GM12878 (cell line): ENCODE data around the gene C1QTNF8. TPM values are rescaled to one million over a fixed set of nuclear protein-coding genes. Genes with fewer than 3 reads are reported as not detected.

Experiments
- ATAC-seq: fragments of 200-7000 bp; cut with Tn5 transposase; 3 replicates; pipeline ENCODE4 v1.9.1; 2020; ENCODE audit warnings: mild to moderate bottlenecking, moderate library complexity
- BruUV-seq: library from RNA; stranded (reverse); fragments of 400-500 nt; replicated peaks from 2 replicates; lab custom pipeline; 2021; lab: Mats Ljungman, UMichigan
- CTCF ChIA-PET: fragments of 300-600 bp; sonication (Branson Sonifier 250); formaldehyde crosslinking; extraction: SDS; loops from one replicate; lab custom pipeline; 2021; ENCODE audit warnings: inconsistent platforms; lab: Yijun Ruan, JAX
- POLR2A ChIA-PET: fragments of 350-600 bp; formaldehyde crosslinking; extraction: SDS; loops from one replicate; lab custom pipeline; 2021; ENCODE audit warnings: inconsistent platforms; lab: Charles Lee
- RAD21 ChIA-PET: fragments of 300-600 bp; sonication (Branson Sonifier 250); formaldehyde crosslinking; loops from one replicate; lab custom pipeline; 2023; ENCODE audit warnings: antibody characterized with exemption; ENCODE audit not compliant: unreplicated experiment; lab: Charles Lee
- SMC1A ChIA-PET: fragments of 300-600 bp; sonication (Branson Sonifier 250); formaldehyde crosslinking; loops from one replicate; lab custom pipeline; 2023; ENCODE audit not compliant: unreplicated experiment, uncharacterized antibody; lab: Charles Lee
- DNase-seq: peaks from one replicate; pipeline ENCODE4 v3.0.0-alpha.2; 2011; ENCODE audit warnings: low read depth, low spot score
- FAIRE-seq: peaks from 3 replicates; lab custom pipeline; 2011; peaks lifted over from hg19 to GRCh38; lab: Jason Lieb, UNC
- H2AFZ ChIP-seq: 2 replicates; pipeline ENCODE4 v1.6.0; 2011; ENCODE audit warnings: low read depth, low read length, control low read depth; ENCODE audit not compliant: control insufficient read depth
- H3K27ac ChIP-seq: 2 replicates; pipeline ENCODE4 v1.5.1; 2011; ENCODE audit warnings: control low read depth; ENCODE audit not compliant: control insufficient read depth, insufficient read depth
- H3K27me3 ChIP-seq, 2 experiments: replicated peaks in 1 of 2; 2 replicates each; pipeline versions ENCODE4 v1.6.0 to v1.6.1; 2011; ENCODE audit warnings: low read length in 1 of 2; ENCODE audit not compliant: control insufficient read depth in 2 of 2, insufficient read depth in 2 of 2
- H3K36me3 ChIP-seq, 2 experiments: 2 replicates each; pipeline ENCODE4 v1.5.1; 2011; ENCODE audit warnings: low read length in 1 of 2; ENCODE audit not compliant: control insufficient read depth in 2 of 2, insufficient read depth in 2 of 2
- H3K4me1 ChIP-seq: 2 replicates; pipeline ENCODE4 v1.6.1; 2011; ENCODE audit warnings: mild to moderate bottlenecking, low read length, moderate library complexity, mixed read lengths; ENCODE audit not compliant: control insufficient read depth, insufficient read depth
- H3K4me2 ChIP-seq: 2 replicates; pipeline ENCODE4 v1.6.0; 2011; ENCODE audit warnings: control low read depth; ENCODE audit not compliant: control insufficient read depth, insufficient read depth
- H3K4me3 ChIP-seq: fragments of 200-600 bp; sonication (generic); 2 replicates; pipeline ENCODE4 v1.5.1; 2016
- H3K79me2 ChIP-seq: 2 replicates; pipeline ENCODE4 v1.6.0; 2011; ENCODE audit warnings: low read length; ENCODE audit not compliant: control insufficient read depth, insufficient read depth
- H3K9ac ChIP-seq: 2 replicates; pipeline ENCODE4 v1.8.0; 2011; ENCODE audit warnings: low read length, control low read depth, mixed read lengths; ENCODE audit not compliant: control insufficient read depth, insufficient read depth
- H3K9me3 ChIP-seq: replicated peaks from 3 replicates; pipeline ENCODE4 v1.5.1; 2011; ENCODE audit warnings: mild to moderate bottlenecking, low read length; ENCODE audit not compliant: control insufficient read depth, insufficient read depth
- H4K20me1 ChIP-seq: 2 replicates; pipeline ENCODE4 v1.6.0; 2011; ENCODE audit not compliant: control insufficient read depth, insufficient read depth
- ASH2L ChIP-seq: fragments of 300-600, 200-600 bp; sonication (generic); IDR thresholded peaks from 2 replicates; pipeline ENCODE4 v1.6.1; 2017; ENCODE audit warnings: low read depth, mild to moderate bottlenecking, borderline replicate concordance
- CEBPB ChIP-seq, 2 experiments: fragments of 150-350 bp in 1 of 2; IDR thresholded peaks; 2 replicates each; pipeline ENCODE4 v1.6.1; 2012 to 2014; ENCODE audit warnings: low read depth in 2 of 2, low read length in 2 of 2, borderline replicate concordance in 1 of 2, inconsistent platforms in 1 of 2
- ELK1 ChIP-seq: IDR thresholded peaks from 2 replicates; pipeline ENCODE4 v1.6.1; 2012; ENCODE audit warnings: low read depth, low read length, improper control_type of control experiment
- EZH2 ChIP-seq: IDR thresholded peaks from 2 replicates; pipeline ENCODE4 v1.6.1; 2012; ENCODE audit warnings: low read depth, mild to moderate bottlenecking, control low read depth, inconsistent platforms, low read length, borderline replicate concordance; ENCODE audit not compliant: control insufficient read depth
- HDAC6 ChIP-seq: fragments of 200-600 bp; sonication (generic); IDR thresholded peaks from one replicate; pipeline ENCODE4 v1.8.0; 2017; ENCODE audit warnings: antibody characterized with exemption; ENCODE audit not compliant: unreplicated experiment
- JUND ChIP-seq: IDR thresholded peaks from 2 replicates; pipeline ENCODE4 v1.6.1; 2012; ENCODE audit warnings: low read depth, mild to moderate bottlenecking, low read length, improper control_type of control experiment, moderate library complexity
- RCOR1 ChIP-seq: conservative IDR thresholded peaks from 2 replicates; pipeline ENCODE4 v1.6.1; 2012; ENCODE audit warnings: low read depth, low read length, improper control_type of control experiment
- SIN3A ChIP-seq: IDR thresholded peaks from 2 replicates; pipeline ENCODE4 v1.6.1; 2012; ENCODE audit warnings: low read depth, low read length, improper control_type of control experiment
- SREBF1 ChIP-seq: IDR thresholded peaks from 2 replicates; pipeline ENCODE4 v1.6.1; 2012; ENCODE audit warnings: mild to moderate bottlenecking, low read length
- STAT3 ChIP-seq: IDR thresholded peaks from 2 replicates; pipeline ENCODE4 v1.6.1; 2011; ENCODE audit warnings: low read depth, low read length, improper control_type of control experiment
- TARDBP ChIP-seq: IDR thresholded peaks from 2 replicates; pipeline ENCODE4 v1.6.1; 2016; ENCODE audit warnings: borderline replicate concordance
- WRNIP1 ChIP-seq: IDR thresholded peaks from 2 replicates; pipeline ENCODE4 v1.6.1; 2011; ENCODE audit warnings: low read depth, low read length, improper control_type of control experiment, borderline replicate concordance
- YY1 ChIP-seq: IDR thresholded peaks from 2 replicates; pipeline ENCODE4 v1.6.1; 2011; ENCODE audit warnings: low read depth, mild to moderate bottlenecking, low read length
- ZBTB40 ChIP-seq: fragments of 450-650 bp; IDR thresholded peaks from 2 replicates; pipeline ENCODE4 v1.6.1; 2016; ENCODE audit warnings: mild to moderate bottlenecking, moderate library complexity, borderline replicate concordance
- ZSCAN29 ChIP-seq: fragments of 450-650 bp; IDR thresholded peaks from 2 replicates; pipeline ENCODE4 v1.6.1; 2017; ENCODE audit warnings: mild to moderate bottlenecking, moderate library complexity
- ZZZ3 ChIP-seq: IDR thresholded peaks from 2 replicates; pipeline ENCODE4 v1.6.1; 2011; ENCODE audit warnings: low read depth; ENCODE audit not compliant: control insufficient read depth, insufficient read length
- WGBS: methylation state at CpG from one replicate; pipeline ENCODE4 v1.1.6; 2016; ENCODE audit warnings: low lambda C conversion rate; ENCODE audit not compliant: insufficient replicate concordance, insufficient coverage; ENCODE audit errors: missing lambda C conversion rate; 5-methylcytosine and 5-hydroxymethylcytosine counted together
- in situ Hi-C: fragments of 300-500 bp; cut with MboI; formaldehyde crosslinking; loops from 9 replicates; pipeline ENCODE4 v1.14.3; 2018; ENCODE audit warnings: mixed read lengths
- intact Hi-C: fragments of 100-400 bp; cut with micrococcal nuclease; formaldehyde crosslinking; loops from one replicate; pipeline ENCODE4 v1.14.2; 2022; ENCODE audit not compliant: unreplicated experiment
- polyA plus RNA-seq, 11 experiments: library from polyadenylated mRNA; depleted of rRNA in 4 of 11; unstranded in 6 of 11; stranded (reverse) in 5 of 11; fragments of >200 nt; fragmentation: Nextera tagmentation in 4 of 11; fragmentation: Illumina TruSeq in 1 of 11; extraction: Ambion mirVana in 4 of 11; extraction: Trizol in 1 of 11; gene quantifications; 1 replicate in 1 of 11; 2 replicates in 10 of 11; pipeline versions ENCODE4 v1.2.1 to v1.2.3, GENCODE V29; 2011 to 2016; ENCODE audit warnings: inconsistent platforms in 2 of 11, missing spikeins in 2 of 11, low read depth in 1 of 11
- total RNA-seq, 4 experiments: library from RNA; depleted of rRNA in 3 of 4; stranded (reverse); fragments of >200 nt in 3 of 4; fragmentation: Illumina TruSeq in 1 of 4; extraction: Trizol in 1 of 4; gene quantifications; 2 replicates each; pipeline versions ENCODE4 v1.2.1 to v1.2.3, GENCODE V29; 2013 to 2021

The C1QTNF8 gene
- total and polyA plus RNA-seq, 10 of the 15 experiments (the other 5 are each of a cell fraction or from before 2014, with no cell fraction given), result not detected

GRCh38 chr16:1125471-1125870 lies 29.4 kb upstream of the C1QTNF8 start (continued):
- TF ChIP-seq ZBTB40 (no peak), ASH2L (no peak), ELK1 (no peak), ZSCAN29 (no peak)

GRCh38 chr16:1124795-1125194 lies 28.8 kb upstream of the C1QTNF8 start:
- H3K4me2 ChIP-seq, result no peak overlapping the region

More at GRCh38 chr16:1124795-1125194, 28.8 kb upstream of the C1QTNF8 start:
- RAD21 ChIA-PET, result no interaction called here
- no peaks in the 10 kb centered on the region for H3K27me3 ChIP-seq
- no peak overlapping the region for H3K4me3 ChIP-seq
- no peak for FAIRE-seq
- SMC1A ChIA-PET, result no interaction called here
- no peaks in the 10 kb centered on the region for H3K9me3 ChIP-seq
- no peaks in the 10 kb centered on the region for H3K36me3 ChIP-seq
- H3K27ac ChIP-seq, result no peak overlapping the region
- intact Hi-C loops, result no loop called here
- CTCF ChIA-PET, result no interaction called here
- no peaks in the 10 kb centered on the region for H4K20me1 ChIP-seq
- TF ChIP-seq HDAC6, result no peak
- no peak for TF ChIP-seq CEBPB (IDR thresholded peaks at IDR 0.05; ENCODE audit: borderline replicate concordance in 1 of 2, low read depth in 2 of 2, low read length in 2 of 2)
- TF ChIP-seq SIN3A, result no peak
- TF ChIP-seq WRNIP1, result no peak
- TF ChIP-seq SREBF1, result no peak
- no peak for TF ChIP-seq EZH2
- TF ChIP-seq STAT3, result no peak
- no peak for TF ChIP-seq YY1
- TF ChIP-seq RCOR1, result no peak
- TF ChIP-seq ZZZ3, result no peak
- TF ChIP-seq JUND, result no peak
- TF ChIP-seq TARDBP, result no peak
- TF ChIP-seq, all 136 proteins: peak for 0
- Histone ChIP-seq H3K79me2 (no peaks in the 10 kb centered on the region), H3K9ac (no peak overlapping the region), H2AFZ (no peak overlapping the region), H3K4me1 (no peaks in the 10 kb centered on the region)
- no peak for ATAC-seq
- DNase-seq, result no peak
- in situ Hi-C loops, result loop anchor here (10.0 kb wide), 1 partner anchor 60 kb away; no protein-coding TSS in a partner anchor
- POLR2A ChIA-PET, result interaction anchor here (0.6 kb wide), 1 partner anchor 580 kb away, joined by 3 read pairs; no protein-coding TSS in a partner anchor
- 63% methylated on average over 11 of the region's 11 CpGs for WGBS
- no TSS peak for BruUV-seq
